H9 (cell line): Measurements from ENCODE around the gene TRIO. TPM values are rescaled to one million over a fixed set of nuclear protein-coding genes. Genes with fewer than 3 reads are reported as not detected.

Experiments
- DNase-seq: peaks from one replicate; pipeline ENCODE4 v3.0.0-alpha.2; 2017
- H2AFZ ChIP-seq: one replicate; pipeline ENCODE4 v1.6.1; 2013; ENCODE audit warnings: mild to moderate bottlenecking, low read length, control low read depth, moderate library complexity
- H2AK5ac ChIP-seq: 2 replicates; pipeline ENCODE4 v1.6.1; 2013; ENCODE audit warnings: low read length, control low read depth, mixed read lengths; ENCODE audit not compliant: insufficient read length
- H2BK120ac ChIP-seq: one replicate; pipeline ENCODE4 v1.6.1; 2013; ENCODE audit warnings: low read depth, mild to moderate bottlenecking, low read length, control low read depth, inconsistent platforms; ENCODE audit not compliant: poor library complexity, severe bottlenecking
- H2BK12ac ChIP-seq: 2 replicates; pipeline ENCODE4 v1.6.1; 2013; ENCODE audit warnings: low read length, control low read depth, mixed read lengths, low read depth; ENCODE audit not compliant: insufficient read length
- H2BK15ac ChIP-seq: 2 replicates; pipeline ENCODE4 v1.6.1; 2013; ENCODE audit warnings: low read depth, low read length, control low read depth
- H2BK20ac ChIP-seq: one replicate; pipeline ENCODE4 v1.6.1; 2013; ENCODE audit warnings: low read depth, mild to moderate bottlenecking, low read length, control low read depth, inconsistent platforms; ENCODE audit not compliant: poor library complexity, severe bottlenecking
- H2BK5ac ChIP-seq: 2 replicates; pipeline ENCODE4 v1.6.1; 2013; ENCODE audit warnings: low read length, control low read depth, mixed read lengths; ENCODE audit not compliant: insufficient read length
- H3K14ac ChIP-seq: 2 replicates; pipeline ENCODE4 v1.6.1; 2013; ENCODE audit warnings: low read length, control low read depth; ENCODE audit not compliant: insufficient read depth
- H3K18ac ChIP-seq: 2 replicates; pipeline ENCODE4 v1.6.1; 2013; ENCODE audit warnings: low read depth, mild to moderate bottlenecking, mixed read lengths, low read length, control low read depth; ENCODE audit not compliant: insufficient read length
- H3K23ac ChIP-seq: 2 replicates; pipeline ENCODE4 v1.6.1; 2013; ENCODE audit warnings: low read length, control low read depth, mixed read lengths, low read depth; ENCODE audit not compliant: insufficient read length
- H3K23me2 ChIP-seq: 2 replicates; pipeline ENCODE4 v1.6.1; 2013; ENCODE audit warnings: low read depth, mild to moderate bottlenecking, mixed read lengths, low read length, control low read depth; ENCODE audit not compliant: insufficient read length, poor library complexity, severe bottlenecking
- H3K27ac ChIP-seq: 2 replicates; pipeline ENCODE4 v1.5.1; 2013; ENCODE audit warnings: low read length, control low read depth, mixed read lengths, low read depth; ENCODE audit not compliant: insufficient read length
- H3K27me3 ChIP-seq: 2 replicates; pipeline ENCODE4 v1.6.1; 2013; ENCODE audit warnings: low read length, control low read depth, inconsistent platforms; ENCODE audit not compliant: insufficient read depth
- H3K4ac ChIP-seq: 2 replicates; pipeline ENCODE4 v1.6.1; 2013; ENCODE audit warnings: low read depth, mild to moderate bottlenecking, control low read depth, inconsistent platforms, low read length, moderate library complexity
- H3K4me1 ChIP-seq: 2 replicates; pipeline ENCODE4 v1.6.1; 2013; ENCODE audit warnings: low read length, control low read depth, inconsistent platforms; ENCODE audit not compliant: insufficient read depth
- H3K4me2 ChIP-seq: 2 replicates; pipeline ENCODE4 v1.6.1; 2013; ENCODE audit warnings: low read length, control low read depth, mixed read lengths; ENCODE audit not compliant: insufficient read length, insufficient read depth
- H3K56ac ChIP-seq: 2 replicates; pipeline ENCODE4 v1.6.1; 2013; ENCODE audit warnings: low read depth, mild to moderate bottlenecking, mixed read lengths, low read length, control low read depth; ENCODE audit not compliant: insufficient read length
- H3K79me1 ChIP-seq: 2 replicates; pipeline ENCODE4 v1.6.1; 2013; ENCODE audit warnings: low read depth, mild to moderate bottlenecking, moderate library complexity, low read length, control low read depth, inconsistent platforms; ENCODE audit not compliant: insufficient read depth, poor library complexity, severe bottlenecking
- H3K79me2 ChIP-seq: 2 replicates; pipeline ENCODE4 v1.6.1; 2013; ENCODE audit warnings: low read length, control low read depth, inconsistent platforms; ENCODE audit not compliant: insufficient read depth
- H3K9ac ChIP-seq: 2 replicates; pipeline ENCODE4 v1.6.1; 2013; ENCODE audit warnings: low read length, control low read depth, mixed read lengths; ENCODE audit not compliant: insufficient read length; ENCODE audit errors: extremely low read depth
- H3K9me3 ChIP-seq: one replicate; pipeline ENCODE4 v1.6.1; 2013; ENCODE audit warnings: low read depth, low read length, inconsistent platforms; ENCODE audit not compliant: control insufficient read depth
- H3T11ph ChIP-seq: one replicate; pipeline ENCODE4 v1.6.1; 2013; ENCODE audit warnings: mild to moderate bottlenecking, low read length, control low read depth, inconsistent platforms
- H4K20me1 ChIP-seq: one replicate; pipeline ENCODE4 v1.6.1; 2013; ENCODE audit not compliant: control insufficient read depth, insufficient read length, insufficient read depth
- H4K5ac ChIP-seq: 2 replicates; pipeline ENCODE4 v1.6.1; 2013; ENCODE audit warnings: low read depth, mild to moderate bottlenecking, mixed read lengths, low read length, control low read depth; ENCODE audit not compliant: insufficient read length
- H4K8ac ChIP-seq: replicated peaks from 2 replicates; pipeline ENCODE4 v1.6.1; 2013; ENCODE audit warnings: low read length, control low read depth, mixed read lengths, low read depth; ENCODE audit not compliant: insufficient read length
- H4K91ac ChIP-seq: 2 replicates; pipeline ENCODE4 v1.6.1; 2013; ENCODE audit warnings: low read depth, mild to moderate bottlenecking, moderate library complexity, mixed read lengths, low read length, control low read depth; ENCODE audit not compliant: insufficient read length
- H3K27ac Mint-ChIP-seq, 3 experiments: 2 replicates in 2 of 3; 3 replicates in 1 of 3; pipeline ENCODE4 v1.8.0; 2020 to 2021; ENCODE audit warnings: mixed read lengths in 3 of 3, mild to moderate bottlenecking in 1 of 3, moderate library complexity in 1 of 3
- H3K27me3 Mint-ChIP-seq: 2 replicates; pipeline ENCODE4 v1.8.0; 2021; ENCODE audit warnings: low read depth, mild to moderate bottlenecking, moderate library complexity, mixed read lengths
- H3K36me3 Mint-ChIP-seq, 3 experiments: 2 replicates in 2 of 3; 3 replicates in 1 of 3; pipeline ENCODE4 v1.8.0; 2020 to 2021; ENCODE audit warnings: low read depth in 3 of 3, mixed read lengths in 3 of 3; ENCODE audit not compliant: insufficient read depth in 1 of 3
- H3K4me1 Mint-ChIP-seq, 2 experiments: 2 replicates each; pipeline ENCODE4 v1.8.0; 2020; ENCODE audit warnings: mixed read lengths in 2 of 2
- H3K4me3 Mint-ChIP-seq, 2 experiments: 2 replicates in 1 of 2; 3 replicates in 1 of 2; pipeline ENCODE4 v1.8.0; 2020 to 2021; ENCODE audit warnings: mild to moderate bottlenecking in 2 of 2, mixed read lengths in 2 of 2, moderate library complexity in 1 of 2
- H3K9me3 Mint-ChIP-seq, 2 experiments: 2 replicates in 1 of 2; 3 replicates in 1 of 2; pipeline ENCODE4 v1.8.0; 2020; ENCODE audit warnings: mild to moderate bottlenecking in 2 of 2, mixed read lengths in 2 of 2, moderate library complexity in 1 of 2
- CTCF ChIP-seq: fragments of 200-600 bp; sonication (generic); conservative IDR thresholded peaks from 3 replicates; pipeline ENCODE4 v1.8.0; 2021; ENCODE audit warnings: antibody characterized with exemption, mild to moderate bottlenecking
- WGBS: extraction: QIAGEN DNeasy Blood & Tissue Kit; methylation state at CpG from one replicate; pipeline ENCODE4 v1.1.7; 2013; ENCODE audit warnings: missing lambda C conversion rate, low lambda C conversion rate, mixed read lengths; ENCODE audit not compliant: insufficient read length; ENCODE audit errors: extremely low coverage; 5-methylcytosine and 5-hydroxymethylcytosine counted together
- total RNA-seq: library from RNA; stranded (reverse); gene quantifications from 2 replicates; pipeline ENCODE4 v1.2.1, GENCODE V29; 2021

The TRIO gene
- total RNA-seq, 1 experiment from 2014 or later = 87.8 TPM

GRCh38 chr5:14359069-14360043, 216.2 kb downstream of the TRIO start:
- Histone ChIP-seq H3K14ac (no peak overlapping the region), H3T11ph (no peak overlapping the region), H3K79me2 (no peaks in the 10 kb centered on the region), H2BK120ac (no peak overlapping the region), H4K8ac (no peak overlapping the region), H2BK5ac (no peak overlapping the region), H3K23me2 (no peaks in the 10 kb centered on the region), H2BK20ac (no peak overlapping the region), H3K27me3 (no peaks in the 10 kb centered on the region), H4K5ac (no peak overlapping the region), H2BK15ac (no peak overlapping the region), H3K4ac (no peak overlapping the region), H3K27ac (no peak overlapping the region), H4K20me1 (no peaks in the 10 kb centered on the region), H2AK5ac (no peak overlapping the region), H3K9me3 (no peaks in the 10 kb centered on the region), H3K4me2 (no peak overlapping the region), H3K23ac (no peak overlapping the region), H3K79me1 (no peaks in the 10 kb centered on the region), H3K56ac (no peak overlapping the region), H3K18ac (no peak overlapping the region), H2BK12ac (no peak overlapping the region), H2AFZ (no peak overlapping the region), H3K9ac (no peak overlapping the region), H4K91ac (no peak overlapping the region), H3K4me1 (peaks cover 5% of the 10 kb centered on the region)
- DNase-seq = no peak
- Mint-ChIP-seq H3K36me3 (peaks cover 14 to 42% (median 42%) of the 10 kb centered on the region in 3 experiments; a peak in 6 of 7 replicates), H3K27ac (peak overlapping the region in 2 of 3 experiments; percentile 21 to 38; a peak in 2 of 7 replicates), H3K9me3 (no peaks in the 10 kb centered on the region), H3K4me1 (peaks cover 27% of the 10 kb centered on the region in 2 experiments), H3K27me3 (no peaks in the 10 kb centered on the region), H3K4me3 (no peak overlapping the region)
- no peak for TF ChIP-seq CTCF
- no CpG with 5 or more reads among the region's 27 CpGs for WGBS
